Tibial nerve (tissue), 3 donors: ENCODE results near the gene DNASE1L3.

Source experiments
- POLR2A ChIP-seq, 2 donors: fragments of 450-650 bp; IDR thresholded peaks; one replicate each; pipeline ENCODE4 v1.6.1; 2017; ENCODE audit warnings: antibody characterized with exemption in 2 of 2, mild to moderate bottlenecking in 2 of 2, moderate library complexity in 2 of 2
- TF ChIP-seq, protein P1 (sequence below), 5 experiments: fragments of 200-600 bp in 3 of 5; fragments of 450-650 bp in 2 of 5; sonication (generic) in 3 of 5; IDR thresholded peaks; one replicate each; pipeline ENCODE4 v1.5.1; 2016 to 2019; ENCODE audit warnings: antibody characterized with exemption in 5 of 5, mild to moderate bottlenecking in 3 of 5, moderate library complexity in 2 of 5

GRCh38 chr3:58171126-58171525 lies 39.6 kb downstream of the DNASE1L3 start:
- TF ChIP-seq, protein P1, sequence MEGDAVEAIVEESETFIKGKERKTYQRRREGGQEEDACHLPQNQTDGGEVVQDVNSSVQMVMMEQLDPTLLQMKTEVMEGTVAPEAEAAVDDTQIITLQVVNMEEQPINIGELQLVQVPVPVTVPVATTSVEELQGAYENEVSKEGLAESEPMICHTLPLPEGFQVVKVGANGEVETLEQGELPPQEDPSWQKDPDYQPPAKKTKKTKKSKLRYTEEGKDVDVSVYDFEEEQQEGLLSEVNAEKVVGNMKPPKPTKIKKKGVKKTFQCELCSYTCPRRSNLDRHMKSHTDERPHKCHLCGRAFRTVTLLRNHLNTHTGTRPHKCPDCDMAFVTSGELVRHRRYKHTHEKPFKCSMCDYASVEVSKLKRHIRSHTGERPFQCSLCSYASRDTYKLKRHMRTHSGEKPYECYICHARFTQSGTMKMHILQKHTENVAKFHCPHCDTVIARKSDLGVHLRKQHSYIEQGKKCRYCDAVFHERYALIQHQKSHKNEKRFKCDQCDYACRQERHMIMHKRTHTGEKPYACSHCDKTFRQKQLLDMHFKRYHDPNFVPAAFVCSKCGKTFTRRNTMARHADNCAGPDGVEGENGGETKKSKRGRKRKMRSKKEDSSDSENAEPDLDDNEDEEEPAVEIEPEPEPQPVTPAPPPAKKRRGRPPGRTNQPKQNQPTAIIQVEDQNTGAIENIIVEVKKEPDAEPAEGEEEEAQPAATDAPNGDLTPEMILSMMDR (IDR thresholded peaks at IDR 0.05): no peak
- no peak for TF ChIP-seq POLR2A (IDR thresholded peaks at IDR 0.05)
